LNCaP clone FGC (cell line): ENCODE data around the gene TMIGD3.
"Not testable (repeated sequence)": the region's sequence is repeated elsewhere in the genome, so short reads cannot be mapped to it uniquely, and the experiment has no call there.

Experiments
- DNase-seq: peaks from one replicate; pipeline ENCODE4 v3.0.0-alpha.2; 2011; ENCODE audit warnings: low read depth
- H3K4me3 ChIP-seq: 2 replicates; pipeline ENCODE4 v1.5.1; 2011; ENCODE audit warnings: mild to moderate bottlenecking, low read depth, low read length, control low read depth
- TF ChIP-seq, protein P1 (sequence below): IDR thresholded peaks from 2 replicates; pipeline ENCODE4 v1.5.1; 2012; ENCODE audit warnings: mild to moderate bottlenecking; ENCODE audit not compliant: control insufficient read depth, insufficient read depth; ENCODE audit errors: extremely low read depth

TMIGD3 gene

DNA sequence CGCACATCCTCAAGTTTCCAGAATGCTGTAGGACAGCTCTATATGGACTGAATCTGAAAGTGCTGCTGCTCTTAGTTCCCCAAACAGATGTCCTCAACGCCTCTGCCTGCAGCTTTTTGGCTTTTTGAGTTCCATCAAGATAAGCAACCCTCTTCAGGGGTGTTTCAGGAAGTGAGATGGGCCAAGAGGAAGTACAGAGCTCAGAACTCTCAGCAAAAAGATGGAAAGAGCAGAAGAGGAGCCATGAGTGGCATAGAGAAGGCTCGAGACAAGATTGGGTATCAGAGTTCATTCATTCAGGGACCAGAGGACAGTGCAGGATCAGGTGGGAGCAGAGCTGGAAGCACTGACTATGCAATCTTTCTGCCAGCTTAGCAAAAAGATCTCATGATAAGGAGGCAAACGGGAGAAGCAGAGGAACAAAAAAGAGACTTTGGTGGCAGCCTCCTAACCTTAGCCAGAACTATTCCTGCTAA lies at the start of gene TMIGD3, which contains the start of gene ADORA3:
TSS of gene TMIGD3 (minus strand) at position 49 of the 476 bp plus-strand sequence. CDS start 279 bp downstream, outside the sequence.
TSS of gene ADORA3 (minus strand) at position 49 of the 476 bp plus-strand sequence. CDS start 279 bp downstream, outside the sequence.
- no peak for DNase-seq

DNA sequence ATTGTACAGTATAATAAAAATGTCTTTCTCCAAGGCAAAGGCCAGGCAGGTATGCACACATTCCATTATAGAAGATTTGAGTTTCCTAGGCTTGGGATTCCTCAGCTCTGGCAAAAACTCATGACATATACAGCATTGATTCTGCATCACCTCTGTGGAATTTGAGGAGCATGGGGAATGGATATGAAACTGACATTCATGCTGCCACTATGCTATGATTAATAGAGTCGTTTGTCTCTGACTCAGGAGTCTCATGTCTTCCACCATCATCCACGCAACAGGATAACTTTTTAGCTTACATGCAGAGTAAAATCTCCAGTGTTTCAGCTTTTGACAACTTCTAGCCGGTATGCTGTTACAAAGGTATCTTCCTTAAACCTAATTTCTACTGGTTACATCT lies 49.8 kb upstream of the TMIGD3 start:
- DNase-seq, result no peak
- no peak overlapping the region for H3K4me3 ChIP-seq
- TF ChIP-seq, protein P1, sequence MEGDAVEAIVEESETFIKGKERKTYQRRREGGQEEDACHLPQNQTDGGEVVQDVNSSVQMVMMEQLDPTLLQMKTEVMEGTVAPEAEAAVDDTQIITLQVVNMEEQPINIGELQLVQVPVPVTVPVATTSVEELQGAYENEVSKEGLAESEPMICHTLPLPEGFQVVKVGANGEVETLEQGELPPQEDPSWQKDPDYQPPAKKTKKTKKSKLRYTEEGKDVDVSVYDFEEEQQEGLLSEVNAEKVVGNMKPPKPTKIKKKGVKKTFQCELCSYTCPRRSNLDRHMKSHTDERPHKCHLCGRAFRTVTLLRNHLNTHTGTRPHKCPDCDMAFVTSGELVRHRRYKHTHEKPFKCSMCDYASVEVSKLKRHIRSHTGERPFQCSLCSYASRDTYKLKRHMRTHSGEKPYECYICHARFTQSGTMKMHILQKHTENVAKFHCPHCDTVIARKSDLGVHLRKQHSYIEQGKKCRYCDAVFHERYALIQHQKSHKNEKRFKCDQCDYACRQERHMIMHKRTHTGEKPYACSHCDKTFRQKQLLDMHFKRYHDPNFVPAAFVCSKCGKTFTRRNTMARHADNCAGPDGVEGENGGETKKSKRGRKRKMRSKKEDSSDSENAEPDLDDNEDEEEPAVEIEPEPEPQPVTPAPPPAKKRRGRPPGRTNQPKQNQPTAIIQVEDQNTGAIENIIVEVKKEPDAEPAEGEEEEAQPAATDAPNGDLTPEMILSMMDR, result no peak

More for the DNA sequence above, at the start of gene TMIGD3, which contains the start of gene ADORA3:
- H3K4me3 ChIP-seq, result no peak within 1 kb of the TSS
- TF ChIP-seq, protein P1, result no peak

DNA sequence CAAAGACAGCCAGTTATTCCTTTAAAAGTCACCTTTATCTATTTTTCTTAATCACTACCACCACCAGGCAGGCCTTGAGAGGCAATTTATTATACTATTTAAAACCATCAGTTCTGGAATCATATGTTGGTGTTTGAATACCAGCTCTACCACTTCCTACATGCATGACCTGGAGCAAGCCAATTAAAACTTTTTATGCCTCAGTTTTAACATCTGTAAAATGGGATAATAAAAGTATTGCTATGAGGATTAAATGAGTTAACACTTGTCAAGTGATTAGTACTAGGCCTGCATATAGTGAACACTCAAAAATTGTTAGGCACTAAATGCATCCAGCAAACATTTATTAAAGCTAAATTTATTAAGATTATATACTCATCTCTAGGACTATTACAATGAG lies 49.2 kb upstream of the TMIGD3 start:
- H3K4me3 ChIP-seq, result no peak overlapping the region
- TF ChIP-seq, protein P1, result no peak
- DNase-seq, result no peak

DNA sequence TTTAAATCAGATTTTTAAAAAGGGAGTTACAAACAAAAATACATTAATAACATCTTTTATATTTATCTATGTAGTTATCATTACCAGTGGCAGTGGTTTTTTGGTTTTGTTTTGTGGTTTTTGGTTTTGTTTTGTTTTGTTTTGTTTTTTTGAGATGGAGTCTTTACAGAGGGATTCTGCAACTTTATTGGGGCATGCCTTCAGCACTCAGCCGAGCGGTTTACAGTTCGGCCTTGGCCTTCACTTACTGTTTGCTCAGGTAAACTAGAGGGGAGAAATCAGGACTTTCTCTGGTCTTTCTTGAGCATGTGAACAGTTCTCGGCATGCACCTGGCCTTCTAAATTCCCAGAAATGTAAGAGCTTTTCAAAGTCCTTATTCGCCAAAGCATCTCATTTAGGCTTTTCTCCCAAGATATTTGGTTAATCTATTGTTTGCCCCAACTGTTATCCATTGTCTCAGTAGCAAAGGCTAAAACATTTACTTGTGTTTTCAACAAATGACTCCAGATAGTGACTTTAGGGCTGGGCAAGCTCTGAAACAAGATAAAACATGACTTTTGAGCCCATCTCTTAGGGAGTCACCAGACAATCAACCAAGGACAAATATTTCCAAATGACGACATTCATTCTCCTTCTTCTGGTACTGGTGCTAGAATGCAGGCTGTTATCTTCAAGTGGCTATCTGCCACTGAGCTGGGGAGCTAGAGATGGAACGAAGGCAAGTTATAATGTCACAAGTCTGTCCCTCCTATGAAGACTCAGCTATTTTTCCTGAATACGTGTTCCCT lies 48.4 kb upstream of the TMIGD3 start:
- DNase-seq, result no peak
- no peak overlapping the region for H3K4me3 ChIP-seq
- TF ChIP-seq, protein P1, result no peak

DNA sequence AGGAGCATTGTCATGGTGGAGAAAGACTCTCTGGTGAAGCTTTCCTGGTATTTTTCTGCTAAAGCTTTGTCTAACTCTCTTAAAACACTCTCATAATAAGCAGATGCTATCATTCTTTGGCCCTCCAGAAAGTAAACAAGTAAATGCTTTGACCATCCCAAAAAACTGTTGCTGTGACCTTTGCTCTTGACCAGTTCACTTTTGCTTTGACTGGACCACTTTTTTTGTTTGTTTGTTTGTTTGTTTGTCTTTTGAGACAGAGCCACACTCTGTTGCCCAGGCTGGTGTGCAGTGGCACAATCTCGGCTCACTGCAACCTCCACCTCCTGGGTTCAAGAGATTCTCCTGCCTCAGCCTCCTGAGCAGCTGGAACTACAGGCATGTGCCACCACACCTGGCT lies 44.4 kb upstream of the TMIGD3 start:
- not testable (repeated sequence) for DNase-seq, H3K4me3 ChIP-seq

DNA sequence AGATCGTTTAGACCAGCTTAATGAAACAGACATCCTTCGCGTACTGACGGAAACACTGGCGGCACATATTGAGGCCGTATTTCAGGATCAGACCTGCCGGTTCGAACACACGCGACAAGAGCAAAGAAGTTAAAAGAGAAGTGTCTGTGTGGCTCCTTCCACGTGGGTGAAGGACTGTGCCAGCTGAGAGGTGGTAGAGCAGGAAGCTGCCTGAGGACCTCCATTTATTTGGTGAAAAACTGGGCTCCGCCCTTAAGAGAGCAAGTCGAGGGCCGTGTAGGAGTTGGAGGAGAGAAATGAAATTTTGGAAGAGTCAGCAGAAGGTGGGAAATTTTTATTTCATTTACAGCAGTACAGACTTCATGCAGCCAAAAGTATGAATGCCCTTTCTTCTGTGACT lies 38.8 kb upstream of the TMIGD3 start:
- H3K4me3 ChIP-seq, result no peak overlapping the region
- no peak for DNase-seq
- TF ChIP-seq, protein P1, result no peak

DNA sequence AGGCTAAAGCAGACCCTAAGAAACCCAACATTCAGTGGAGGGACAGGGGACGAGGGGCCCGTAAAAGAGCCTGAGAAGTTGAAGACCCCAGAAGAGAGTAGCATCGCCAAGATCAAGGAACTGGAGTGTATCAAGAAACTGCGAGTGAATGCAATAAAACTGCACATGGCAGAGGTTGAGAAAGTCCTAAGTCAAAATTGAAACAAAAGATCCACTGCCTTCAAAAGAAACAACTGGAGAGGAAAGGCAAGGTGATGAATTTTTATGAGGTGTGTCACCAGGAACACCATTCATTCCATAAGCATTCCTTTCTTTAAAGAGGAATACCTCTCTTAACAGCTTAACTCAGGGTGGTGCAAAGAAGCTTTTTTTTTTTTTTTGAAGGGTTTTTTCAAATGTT lies 38.3 kb upstream of the TMIGD3 start:
- DNase-seq, result no peak
- no peak overlapping the region for H3K4me3 ChIP-seq
- TF ChIP-seq, protein P1, result no peak
